Measurements from ENCODE around the gene RAVER2. TPM values are rescaled to one million over a fixed set of nuclear protein-coding genes. Genes with fewer than 3 reads are reported as not detected.

Gene RAVER2, protein sequence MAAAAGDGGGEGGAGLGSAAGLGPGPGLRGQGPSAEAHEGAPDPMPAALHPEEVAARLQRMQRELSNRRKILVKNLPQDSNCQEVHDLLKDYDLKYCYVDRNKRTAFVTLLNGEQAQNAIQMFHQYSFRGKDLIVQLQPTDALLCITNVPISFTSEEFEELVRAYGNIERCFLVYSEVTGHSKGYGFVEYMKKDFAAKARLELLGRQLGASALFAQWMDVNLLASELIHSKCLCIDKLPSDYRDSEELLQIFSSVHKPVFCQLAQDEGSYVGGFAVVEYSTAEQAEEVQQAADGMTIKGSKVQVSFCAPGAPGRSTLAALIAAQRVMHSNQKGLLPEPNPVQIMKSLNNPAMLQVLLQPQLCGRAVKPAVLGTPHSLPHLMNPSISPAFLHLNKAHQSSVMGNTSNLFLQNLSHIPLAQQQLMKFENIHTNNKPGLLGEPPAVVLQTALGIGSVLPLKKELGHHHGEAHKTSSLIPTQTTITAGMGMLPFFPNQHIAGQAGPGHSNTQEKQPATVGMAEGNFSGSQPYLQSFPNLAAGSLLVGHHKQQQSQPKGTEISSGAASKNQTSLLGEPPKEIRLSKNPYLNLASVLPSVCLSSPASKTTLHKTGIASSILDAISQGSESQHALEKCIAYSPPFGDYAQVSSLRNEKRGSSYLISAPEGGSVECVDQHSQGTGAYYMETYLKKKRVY
- total RNA-seq, result 1 to 10 TPM in 1 of 2 experiments, under 1 TPM in 1; 0.80 to 1.0 TPM
- 3.0 TPM for polyA plus RNA-seq (2013, experiment 1 of 2)
- 4.9 TPM for polyA plus RNA-seq (2013, experiment 2 of 2)
- 1.2 to 10.3 (median 3.6) reads per million in 172 experiments for total RNA-seq

DNA sequence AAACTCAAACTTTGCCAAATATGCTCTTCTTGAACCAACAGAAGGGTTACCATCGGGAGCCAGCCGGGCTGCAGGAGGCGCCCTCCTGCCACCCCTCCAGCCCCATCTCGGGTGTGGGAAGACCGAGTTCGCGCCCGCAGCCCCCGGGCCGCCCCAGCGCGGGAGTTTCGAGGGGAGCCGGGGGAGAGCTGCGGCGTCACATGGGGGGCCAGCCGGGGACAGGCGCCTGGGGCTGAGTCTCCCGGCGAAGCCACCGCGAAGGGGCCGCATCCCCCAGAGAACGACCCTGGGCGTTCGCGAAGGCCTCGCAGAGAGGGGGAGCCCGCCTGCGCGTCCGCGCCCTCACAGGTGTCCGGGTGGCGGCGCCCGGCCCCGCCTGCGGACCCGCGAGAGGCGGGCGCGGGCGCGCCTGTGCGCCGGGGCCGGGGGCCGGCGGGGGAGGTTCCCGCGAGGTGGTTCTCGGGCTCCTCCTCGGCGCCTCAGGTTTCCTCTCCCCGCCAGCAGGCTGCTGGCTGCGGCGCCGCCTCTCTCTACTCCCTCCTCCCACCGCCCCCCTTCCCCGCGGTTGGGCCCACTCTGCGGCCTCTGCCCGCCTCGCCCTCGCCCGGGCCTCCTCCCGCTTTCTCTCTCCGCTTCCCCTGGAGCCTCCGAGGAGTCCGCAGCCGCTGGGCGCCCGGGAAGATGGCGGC is at the start of gene RAVER2:
RAVER2 (plus strand) TSS at position 584 of the 689 bp plus-strand sequence; CDS start at position 682, 98 bp downstream.
- Histone ChIP-seq H3K9me3 (ENCODE audit: control insufficient read depth in 1 of 2, insufficient read depth in 1 of 2, low read length in 2 of 2) (no peaks in the 10 kb centered on the region), H3K4me3 (ENCODE audit: low read length) (peak within 1 kb of the TSS; percentile 58), H3K27me3 (ENCODE audit: control insufficient read depth in 1 of 2, insufficient read depth in 2 of 2, low read length in 2 of 2) (no peaks in the 10 kb centered on the region), H3K36me3 (ENCODE audit: insufficient read depth, low read length) (no peaks in the 10 kb centered on the region), H3K27ac (ENCODE audit: low read depth in 1 of 2, low read length in 2 of 2) (peak within 1 kb of the TSS in 1 of 2 donors; percentile 17), H3K4me1 (ENCODE audit: insufficient read depth, low read length) (peaks cover 15% of the 10 kb centered on the region)
- no peaks in the 10 kb centered on the region for H3K36me3 Mint-ChIP-seq (ENCODE audit: low read depth)
- peaks cover 24% of the 10 kb centered on the region for H3K4me1 Mint-ChIP-seq (ENCODE audit: low read depth)
- intact Hi-C loops (cut with DNase I, micrococcal nuclease), result loop anchor here (1.0 to 10.0 kb wide), 4 partner anchors 80 to 330 kb away; partner anchors contain the start of gene JAK1 (in 1 of the 2)
- peaks cover 5% of the 10 kb centered on the region for H3K27me3 Mint-ChIP-seq
- ATAC-seq (ENCODE audit: poor library complexity), result peak; percentile 84
- TF ChIP-seq, protein P1, sequence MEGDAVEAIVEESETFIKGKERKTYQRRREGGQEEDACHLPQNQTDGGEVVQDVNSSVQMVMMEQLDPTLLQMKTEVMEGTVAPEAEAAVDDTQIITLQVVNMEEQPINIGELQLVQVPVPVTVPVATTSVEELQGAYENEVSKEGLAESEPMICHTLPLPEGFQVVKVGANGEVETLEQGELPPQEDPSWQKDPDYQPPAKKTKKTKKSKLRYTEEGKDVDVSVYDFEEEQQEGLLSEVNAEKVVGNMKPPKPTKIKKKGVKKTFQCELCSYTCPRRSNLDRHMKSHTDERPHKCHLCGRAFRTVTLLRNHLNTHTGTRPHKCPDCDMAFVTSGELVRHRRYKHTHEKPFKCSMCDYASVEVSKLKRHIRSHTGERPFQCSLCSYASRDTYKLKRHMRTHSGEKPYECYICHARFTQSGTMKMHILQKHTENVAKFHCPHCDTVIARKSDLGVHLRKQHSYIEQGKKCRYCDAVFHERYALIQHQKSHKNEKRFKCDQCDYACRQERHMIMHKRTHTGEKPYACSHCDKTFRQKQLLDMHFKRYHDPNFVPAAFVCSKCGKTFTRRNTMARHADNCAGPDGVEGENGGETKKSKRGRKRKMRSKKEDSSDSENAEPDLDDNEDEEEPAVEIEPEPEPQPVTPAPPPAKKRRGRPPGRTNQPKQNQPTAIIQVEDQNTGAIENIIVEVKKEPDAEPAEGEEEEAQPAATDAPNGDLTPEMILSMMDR (IDR thresholded peaks at IDR 0.05), result peak; percentile 24
- DNase-seq, result peak; percentile 14 to 82 (median 46)
- ChIA-PET POLR2A (interaction anchor here (0.7 to 2.0 kb wide), 3 partner anchors 55 to 566 kb away, joined by 3 to 6 read pairs (median 3); no protein-coding TSS in a partner anchor), CTCF (interaction anchor here (1.4 kb wide), 1 partner anchor 80 kb away, joined by 6 read pairs; no protein-coding TSS in a partner anchor)
- peak within 1 kb of the TSS; percentile 98 for H3K4me3 Mint-ChIP-seq
- H3K27ac Mint-ChIP-seq, result peak within 1 kb of the TSS; percentile 69
- H3K9me3 Mint-ChIP-seq, result no peaks in the 10 kb centered on the region

DNA sequence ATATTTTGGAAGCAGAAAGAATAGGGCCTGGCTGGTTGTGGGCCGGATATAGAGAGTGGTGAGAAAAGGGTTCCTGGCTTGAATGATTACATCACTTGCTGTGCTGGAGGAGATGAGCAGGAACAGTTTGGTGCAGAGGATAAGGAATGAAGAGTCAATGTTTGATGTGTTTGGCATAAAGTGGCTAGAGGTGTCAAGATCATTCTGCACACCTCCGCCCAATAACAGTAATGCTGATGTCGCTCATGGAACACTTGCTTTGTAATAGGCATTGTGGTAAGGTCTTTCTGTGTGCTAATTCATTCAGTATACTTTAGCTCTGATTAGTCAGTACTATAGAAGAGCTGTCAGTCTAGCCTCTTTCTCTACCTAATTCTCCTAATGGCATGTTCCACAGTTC is 48.0 kb upstream of the RAVER2 start:
- CTCF ChIA-PET, result no interaction called here
- no peak overlapping the region for H3K4me3 Mint-ChIP-seq

More for the DNA sequence above, 48.0 kb upstream of the RAVER2 start:
- Histone ChIP-seq H3K4me3 (ENCODE audit: low read length) (no peak overlapping the region), H3K4me1 (ENCODE audit: insufficient read depth, low read length) (no peaks in the 10 kb centered on the region), H3K27me3 (ENCODE audit: control insufficient read depth in 1 of 2, insufficient read depth in 2 of 2, low read length in 2 of 2) (peaks cover 0 to 5% of the 10 kb centered on the region in 2 experiments), H3K9me3 (ENCODE audit: control insufficient read depth in 1 of 2, insufficient read depth in 1 of 2, low read length in 2 of 2) (no peaks in the 10 kb centered on the region), H3K27ac (ENCODE audit: low read depth in 1 of 2, low read length in 2 of 2) (no peak overlapping the region), H3K36me3 (ENCODE audit: insufficient read depth, low read length) (no peaks in the 10 kb centered on the region)
- ATAC-seq (ENCODE audit: poor library complexity), result no peak
- DNase-seq, result no peak
- Mint-ChIP-seq H3K27ac (no peak overlapping the region), H3K36me3 (ENCODE audit: low read depth) (no peaks in the 10 kb centered on the region), H3K4me1 (ENCODE audit: low read depth) (no peaks in the 10 kb centered on the region), H3K27me3 (peaks cover 4% of the 10 kb centered on the region), H3K9me3 (no peaks in the 10 kb centered on the region)
- POLR2A ChIA-PET, result no interaction called here
- TF ChIP-seq, protein P1 (IDR thresholded peaks at IDR 0.05), result no peak
- intact Hi-C loops (cut with DNase I, micrococcal nuclease), result no loop called here

All from CD4-positive, alpha-beta T cell (primary cell).